GM19193 (cell line): ENCODE results near the gene FGF1.

Source experiments
- POLR2A ChIP-seq: IDR thresholded peaks from 4 replicates; pipeline ENCODE4 v1.6.1; 2011; ENCODE audit not compliant: insufficient read depth, insufficient read length; ENCODE audit errors: extremely low read depth

Gene FGF1

DNA sequence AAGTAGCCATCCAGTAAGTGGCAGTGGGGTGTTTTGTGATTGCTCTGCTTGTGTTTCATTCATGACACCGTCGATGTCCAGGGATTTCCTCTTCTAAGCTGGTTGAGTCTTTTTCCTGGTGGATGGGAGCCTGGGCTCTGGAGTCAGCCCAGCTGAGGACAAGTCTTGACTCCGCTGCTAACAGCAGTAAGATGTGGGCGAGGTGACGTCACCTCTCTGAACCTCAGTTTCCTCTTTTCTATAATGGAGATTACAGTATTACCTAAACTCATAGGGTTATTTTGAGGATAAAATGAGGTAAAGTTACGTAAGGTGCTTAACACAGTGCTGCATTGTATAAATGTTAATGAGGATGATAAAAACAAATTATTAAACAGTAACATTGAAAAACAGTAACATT is 21.3 kb downstream of the FGF1 start:
- no peak for TF ChIP-seq POLR2A

DNA sequence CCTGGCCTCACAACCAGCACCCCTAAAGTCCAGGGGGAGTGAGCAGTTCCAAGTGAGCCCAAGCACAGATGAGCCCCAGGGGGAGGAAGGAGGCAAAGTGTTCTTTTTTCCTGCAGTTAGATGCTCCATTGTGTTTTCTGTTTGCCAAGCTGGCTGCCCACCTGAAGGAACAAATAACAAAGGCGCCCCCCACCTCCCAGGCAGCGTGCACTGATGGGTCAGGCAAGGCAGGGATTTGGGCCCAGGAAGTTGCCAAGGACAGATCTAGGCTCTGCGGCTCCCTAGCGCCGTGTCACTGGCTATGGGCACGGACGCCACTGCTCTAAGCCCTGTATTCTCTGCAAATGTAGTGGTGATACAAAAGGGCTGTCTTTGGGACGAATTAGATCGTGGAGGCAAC is 21.8 kb downstream of the FGF1 start:
- TF ChIP-seq POLR2A: no peak

DNA sequence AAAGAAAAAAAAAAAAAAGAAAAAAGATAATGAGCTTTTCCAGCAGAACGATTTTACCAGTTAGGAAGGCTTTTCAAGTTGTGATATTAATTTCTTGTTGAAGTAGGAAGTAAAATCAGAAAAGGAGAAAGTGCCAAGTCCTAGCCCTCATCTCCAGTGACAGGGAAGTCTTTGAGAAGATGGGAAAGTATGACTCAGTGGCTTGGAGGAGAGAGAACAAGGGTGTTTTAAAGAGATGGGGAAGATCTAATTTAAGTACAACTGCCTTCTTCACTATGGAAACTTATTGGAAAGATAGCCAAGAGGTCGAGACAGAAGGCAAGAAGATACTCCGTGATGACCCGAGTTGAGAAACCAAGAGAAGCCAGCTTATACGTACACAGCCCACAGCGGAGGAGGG is 22.6 kb downstream of the FGF1 start:
- TF ChIP-seq POLR2A: no peak

GRCh38 chr5:142661957-142662356 is 23.9 kb downstream of the FGF1 start:
- no peak for TF ChIP-seq POLR2A

- TF ChIP-seq POLR2A: no peak
These were observed 24.7 kb downstream of the FGF1 start for GRCh38 chr5:142661143-142661542.

GRCh38 chr5:142660731-142661130 is 25.2 kb downstream of the FGF1 start:
- TF ChIP-seq POLR2A: no peak

DNA sequence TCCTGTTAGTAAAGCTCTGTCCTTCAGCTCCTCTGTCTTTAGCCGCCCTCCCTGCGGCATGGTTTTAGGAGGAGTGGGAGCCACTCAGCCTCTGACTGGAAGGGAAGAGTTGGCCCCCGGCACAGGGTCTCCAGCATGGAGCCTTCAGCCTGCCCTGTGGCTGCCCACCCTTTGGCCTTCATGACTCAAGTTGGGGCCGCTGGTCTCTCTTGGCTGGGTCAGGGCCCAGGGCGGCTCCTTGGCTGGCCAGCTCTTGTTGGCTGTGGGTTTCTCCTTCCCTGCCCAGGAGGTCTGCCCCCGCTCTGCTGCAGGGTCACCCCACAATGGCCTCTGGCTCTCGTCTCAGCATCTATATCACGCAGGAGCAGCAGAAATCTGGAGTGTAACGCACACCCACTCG is 25.7 kb downstream of the FGF1 start:
- no peak for TF ChIP-seq POLR2A

- no peak for TF ChIP-seq POLR2A
These were observed 26.5 kb downstream of the FGF1 start for GRCh38 chr5:142659405-142659804.

GRCh38 chr5:142658278-142658677 is 27.6 kb downstream of the FGF1 start:
- no peak for TF ChIP-seq POLR2A

GRCh38 chr5:142657446-142657845 is 28.4 kb downstream of the FGF1 start:
- no peak for TF ChIP-seq POLR2A

DNA sequence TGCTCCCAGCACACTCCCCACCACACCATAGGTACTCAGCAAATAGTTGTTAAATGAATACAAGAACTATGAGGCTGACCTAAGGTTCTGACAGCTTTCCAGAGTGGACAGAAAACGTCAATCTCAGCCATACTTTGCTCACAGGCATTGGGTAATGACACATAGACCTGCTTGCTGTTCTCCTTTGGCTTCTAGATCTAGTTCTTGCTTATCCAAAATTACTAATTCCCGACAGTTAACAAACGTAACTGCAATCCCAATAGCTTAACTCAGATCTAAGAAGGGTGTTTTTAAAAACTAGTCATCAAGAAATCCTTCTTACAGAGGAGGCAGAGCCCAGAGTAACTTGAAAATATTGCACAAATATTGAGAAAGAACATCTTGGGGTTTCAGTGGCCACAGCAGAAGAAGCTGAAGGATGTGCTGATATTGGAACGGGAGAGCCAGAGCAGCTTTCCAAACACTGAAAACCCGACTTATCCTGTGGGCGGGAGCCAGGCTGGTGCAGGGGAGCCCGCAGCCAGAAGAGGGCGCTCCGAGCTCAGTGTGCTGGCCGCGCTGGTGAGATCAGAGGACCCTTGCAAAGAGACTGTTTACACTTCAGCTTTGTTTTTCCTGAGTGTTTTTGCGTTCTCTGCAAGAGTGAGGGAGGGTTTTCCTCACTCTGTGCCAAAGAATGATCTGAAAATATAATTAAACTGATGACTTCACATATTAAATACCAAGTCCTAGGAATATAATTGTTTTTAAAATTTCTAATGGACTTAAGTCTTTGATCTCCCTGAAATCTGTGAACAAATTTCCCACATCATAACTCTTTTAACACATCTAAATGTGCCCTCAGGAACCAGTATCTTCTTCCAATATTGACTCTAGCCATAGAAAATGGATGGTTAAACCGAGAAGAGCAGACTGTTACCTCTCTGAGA is 30.3 kb downstream of the FGF1 start:
- no peak for TF ChIP-seq POLR2A

DNA sequence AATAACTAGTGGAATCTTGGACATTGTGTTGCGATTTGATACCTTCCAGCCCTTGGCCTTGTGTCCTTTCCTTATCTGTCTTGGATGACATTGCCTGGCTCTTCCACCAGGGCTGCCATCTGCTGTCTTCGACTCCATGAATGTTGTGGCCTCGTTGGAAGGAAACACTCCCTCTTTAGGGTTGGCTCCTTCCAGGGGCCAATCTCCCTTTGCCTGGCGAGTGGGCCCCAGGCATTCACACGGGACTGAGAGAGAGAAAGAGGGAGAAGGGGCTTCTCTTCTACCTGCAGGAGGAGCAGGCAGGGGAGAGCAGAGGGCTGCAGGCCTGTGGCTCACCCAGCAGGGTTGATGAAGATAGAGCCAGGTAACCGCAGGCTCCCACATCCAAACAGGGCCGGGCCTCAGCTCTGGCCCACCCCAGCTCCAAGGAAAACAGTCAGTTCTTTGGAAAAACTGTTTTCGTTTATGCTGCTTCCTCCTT is 31.3 kb downstream of the FGF1 start:
- no peak for TF ChIP-seq POLR2A

DNA sequence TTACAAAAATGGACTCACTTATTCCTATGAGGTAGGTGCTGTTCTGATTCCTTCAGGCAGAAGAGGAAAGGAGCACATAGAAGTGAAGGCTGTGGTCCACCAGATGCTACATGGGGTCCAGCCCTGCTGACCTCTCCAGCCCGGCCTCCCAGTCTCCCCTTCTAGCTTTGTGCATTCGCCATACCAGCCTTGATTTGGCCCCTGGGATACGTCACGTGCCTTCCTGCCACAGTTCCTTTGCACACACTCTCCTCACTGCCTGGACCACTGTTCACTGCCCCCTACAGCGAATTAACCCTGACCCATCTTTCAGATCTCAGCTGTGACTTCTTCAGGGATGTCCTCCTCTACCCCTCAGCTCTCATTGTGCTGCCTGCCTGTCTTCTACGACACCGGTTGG is 32.6 kb downstream of the FGF1 start:
- no peak for TF ChIP-seq POLR2A

GRCh38 chr5:142652563-142652962 is 33.3 kb downstream of the FGF1 start:
- TF ChIP-seq POLR2A: no peak

DNA sequence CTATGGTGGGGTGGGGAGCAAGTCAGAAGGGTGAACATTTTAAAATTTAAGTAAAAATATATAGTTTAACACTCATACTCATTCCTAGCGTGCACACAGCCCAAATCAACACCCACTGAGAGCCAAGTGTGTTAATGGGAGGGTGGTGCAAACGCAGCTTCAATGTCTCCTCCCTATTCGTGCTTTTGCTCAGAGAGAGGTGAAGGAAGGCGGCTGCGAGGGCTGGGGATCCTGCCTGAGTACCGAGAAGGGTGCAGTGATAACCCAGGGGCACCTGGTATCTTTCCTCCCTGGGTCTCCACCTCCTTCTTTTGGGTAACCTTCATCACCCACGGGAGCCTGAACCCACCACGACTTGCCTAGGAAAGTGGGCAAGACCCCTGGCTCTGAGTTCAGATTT is 35.0 kb downstream of the FGF1 start:
- no peak for TF ChIP-seq POLR2A

DNA sequence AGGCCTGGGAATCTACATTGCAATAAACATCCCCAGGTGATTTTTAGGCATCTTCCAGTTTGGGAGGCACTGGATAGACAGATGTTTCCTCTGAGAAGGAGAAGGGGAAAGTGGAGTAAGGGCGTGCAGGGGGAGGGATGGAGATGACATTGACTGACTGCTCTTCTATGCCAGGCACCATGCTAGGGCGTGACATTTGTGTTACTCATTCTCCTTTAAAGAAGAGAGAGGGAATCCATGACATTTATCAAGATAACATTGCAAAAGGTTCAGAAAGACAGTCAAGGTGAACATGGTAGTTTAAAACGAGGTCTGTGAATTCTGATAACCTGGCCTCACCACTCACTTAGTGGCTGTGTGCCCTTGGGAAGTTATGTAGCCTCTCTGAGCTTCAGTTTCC is 35.8 kb downstream of the FGF1 start:
- no peak for TF ChIP-seq POLR2A
